GM12878 (cell line): ENCODE data around the gene CCDC28B. TPM values are rescaled to one million over a fixed set of nuclear protein-coding genes. Genes with fewer than 3 reads are reported as not detected.

Experiments used
- ATAC-seq: fragments of 200-7000 bp; cut with Tn5 transposase; 3 replicates; pipeline ENCODE4 v1.9.1; 2020; ENCODE audit warnings: mild to moderate bottlenecking, moderate library complexity
- BruUV-seq: library from RNA; stranded (reverse); fragments of 400-500 nt; replicated peaks from 2 replicates; lab custom pipeline; 2021; lab: Mats Ljungman, UMichigan
- CTCF ChIA-PET: fragments of 300-600 bp; sonication (Branson Sonifier 250); formaldehyde crosslinking; extraction: SDS; loops from one replicate; lab custom pipeline; 2021; ENCODE audit warnings: inconsistent platforms; lab: Yijun Ruan, JAX
- POLR2A ChIA-PET: fragments of 350-600 bp; formaldehyde crosslinking; extraction: SDS; loops from one replicate; lab custom pipeline; 2021; ENCODE audit warnings: inconsistent platforms; lab: Charles Lee
- RAD21 ChIA-PET: fragments of 300-600 bp; sonication (Branson Sonifier 250); formaldehyde crosslinking; loops from one replicate; lab custom pipeline; 2023; ENCODE audit warnings: antibody characterized with exemption; ENCODE audit not compliant: unreplicated experiment; lab: Charles Lee
- SMC1A ChIA-PET: fragments of 300-600 bp; sonication (Branson Sonifier 250); formaldehyde crosslinking; loops from one replicate; lab custom pipeline; 2023; ENCODE audit not compliant: unreplicated experiment, uncharacterized antibody; lab: Charles Lee
- DNase-seq: peaks from one replicate; pipeline ENCODE4 v3.0.0-alpha.2; 2011; ENCODE audit warnings: low read depth, low spot score
- FAIRE-seq: peaks from 3 replicates; lab custom pipeline; 2011; peaks lifted over from hg19 to GRCh38; lab: Jason Lieb, UNC
- H2AFZ ChIP-seq: 2 replicates; pipeline ENCODE4 v1.6.0; 2011; ENCODE audit warnings: low read depth, low read length, control low read depth; ENCODE audit not compliant: control insufficient read depth
- H3K27ac ChIP-seq: 2 replicates; pipeline ENCODE4 v1.5.1; 2011; ENCODE audit warnings: control low read depth; ENCODE audit not compliant: control insufficient read depth, insufficient read depth
- H3K27me3 ChIP-seq, 2 experiments: replicated peaks in 1 of 2; 2 replicates each; pipeline versions ENCODE4 v1.6.0 to v1.6.1; 2011; ENCODE audit warnings: low read length in 1 of 2; ENCODE audit not compliant: control insufficient read depth in 2 of 2, insufficient read depth in 2 of 2
- H3K36me3 ChIP-seq, 2 experiments: 2 replicates each; pipeline ENCODE4 v1.5.1; 2011; ENCODE audit warnings: low read length in 1 of 2; ENCODE audit not compliant: control insufficient read depth in 2 of 2, insufficient read depth in 2 of 2
- H3K4me1 ChIP-seq: 2 replicates; pipeline ENCODE4 v1.6.1; 2011; ENCODE audit warnings: mild to moderate bottlenecking, low read length, moderate library complexity, mixed read lengths; ENCODE audit not compliant: control insufficient read depth, insufficient read depth
- H3K4me2 ChIP-seq: 2 replicates; pipeline ENCODE4 v1.6.0; 2011; ENCODE audit warnings: control low read depth; ENCODE audit not compliant: control insufficient read depth, insufficient read depth
- H3K4me3 ChIP-seq: fragments of 200-600 bp; sonication (generic); 2 replicates; pipeline ENCODE4 v1.5.1; 2016
- H3K79me2 ChIP-seq: 2 replicates; pipeline ENCODE4 v1.6.0; 2011; ENCODE audit warnings: low read length; ENCODE audit not compliant: control insufficient read depth, insufficient read depth
- H3K9ac ChIP-seq: 2 replicates; pipeline ENCODE4 v1.8.0; 2011; ENCODE audit warnings: low read length, control low read depth, mixed read lengths; ENCODE audit not compliant: control insufficient read depth, insufficient read depth
- H3K9me3 ChIP-seq: replicated peaks from 3 replicates; pipeline ENCODE4 v1.5.1; 2011; ENCODE audit warnings: mild to moderate bottlenecking, low read length; ENCODE audit not compliant: control insufficient read depth, insufficient read depth
- H4K20me1 ChIP-seq: 2 replicates; pipeline ENCODE4 v1.6.0; 2011; ENCODE audit not compliant: control insufficient read depth, insufficient read depth
- MTA2 ChIP-seq: fragments of 450-650 bp; IDR thresholded peaks from 2 replicates; pipeline ENCODE4 v1.6.1; 2016; ENCODE audit warnings: low read depth, mild to moderate bottlenecking, moderate library complexity
- NFXL1 ChIP-seq: fragments of 450-650 bp; IDR thresholded peaks from 2 replicates; pipeline ENCODE4 v1.6.1; 2017; ENCODE audit warnings: antibody characterized with exemption, mild to moderate bottlenecking, borderline replicate concordance
- NFYB ChIP-seq: IDR thresholded peaks from 2 replicates; pipeline ENCODE4 v1.6.1; 2011; ENCODE audit warnings: low read depth, mild to moderate bottlenecking, low read length, improper control_type of control experiment, moderate library complexity; ENCODE audit not compliant: insufficient read depth
- RUNX3 ChIP-seq: IDR thresholded peaks from 2 replicates; pipeline ENCODE4 v1.6.1; 2012; ENCODE audit warnings: low read length, inconsistent platforms
- SREBF1 ChIP-seq: IDR thresholded peaks from 2 replicates; pipeline ENCODE4 v1.6.1; 2012; ENCODE audit warnings: mild to moderate bottlenecking, low read length
- STAT1 ChIP-seq: fragments of 450-650 bp; conservative IDR thresholded peaks from 2 replicates; pipeline ENCODE4 v1.6.1; 2014; ENCODE audit warnings: antibody characterized with exemption, mild to moderate bottlenecking
- TAF1 ChIP-seq: IDR thresholded peaks from 2 replicates; pipeline ENCODE4 v1.6.1; 2011; ENCODE audit warnings: mild to moderate bottlenecking, low read depth, low read length, borderline replicate concordance
- YY1 ChIP-seq: IDR thresholded peaks from 2 replicates; pipeline ENCODE4 v1.6.1; 2011; ENCODE audit warnings: low read depth, mild to moderate bottlenecking, low read length
- WGBS: methylation state at CpG from one replicate; pipeline ENCODE4 v1.1.6; 2016; ENCODE audit warnings: low lambda C conversion rate; ENCODE audit not compliant: insufficient replicate concordance, insufficient coverage; ENCODE audit errors: missing lambda C conversion rate; 5-methylcytosine and 5-hydroxymethylcytosine counted together
- in situ Hi-C: fragments of 300-500 bp; cut with MboI; formaldehyde crosslinking; loops from 9 replicates; pipeline ENCODE4 v1.14.3; 2018; ENCODE audit warnings: mixed read lengths
- intact Hi-C: fragments of 100-400 bp; cut with micrococcal nuclease; formaldehyde crosslinking; loops from one replicate; pipeline ENCODE4 v1.14.2; 2022; ENCODE audit not compliant: unreplicated experiment
- polyA plus RNA-seq, 11 experiments: library from polyadenylated mRNA; depleted of rRNA in 4 of 11; unstranded in 6 of 11; stranded (reverse) in 5 of 11; fragments of >200 nt; fragmentation: Nextera tagmentation in 4 of 11; fragmentation: Illumina TruSeq in 1 of 11; extraction: Ambion mirVana in 4 of 11; extraction: Trizol in 1 of 11; gene quantifications; 1 replicate in 1 of 11; 2 replicates in 10 of 11; pipeline versions ENCODE4 v1.2.1 to v1.2.3, GENCODE V29; 2011 to 2016; ENCODE audit warnings: inconsistent platforms in 2 of 11, missing spikeins in 2 of 11, low read depth in 1 of 11
- total RNA-seq, 4 experiments: library from RNA; depleted of rRNA in 3 of 4; stranded (reverse); fragments of >200 nt in 3 of 4; fragmentation: Illumina TruSeq in 1 of 4; extraction: Trizol in 1 of 4; gene quantifications; 2 replicates each; pipeline versions ENCODE4 v1.2.1 to v1.2.3, GENCODE V29; 2013 to 2021
- TF ChIP-seq, protein P1 (sequence below): fragments of 450-650 bp; formaldehyde crosslinking; IDR thresholded peaks from 2 replicates; pipeline ENCODE4 v1.4.0; 2020; ENCODE audit warnings: mild to moderate bottlenecking, moderate library complexity
- TF ChIP-seq, protein P2 (sequence below): fragments of 450-650 bp; IDR thresholded peaks from 2 replicates; pipeline ENCODE4 v1.6.1; 2017; ENCODE audit warnings: borderline replicate concordance

CCDC28B gene
- total and polyA plus RNA-seq, 10 of the 15 experiments (the other 5 are each of a cell fraction or from before 2014, with no cell fraction given) = 10.5 to 135 (median 90.6) TPM

DNA sequence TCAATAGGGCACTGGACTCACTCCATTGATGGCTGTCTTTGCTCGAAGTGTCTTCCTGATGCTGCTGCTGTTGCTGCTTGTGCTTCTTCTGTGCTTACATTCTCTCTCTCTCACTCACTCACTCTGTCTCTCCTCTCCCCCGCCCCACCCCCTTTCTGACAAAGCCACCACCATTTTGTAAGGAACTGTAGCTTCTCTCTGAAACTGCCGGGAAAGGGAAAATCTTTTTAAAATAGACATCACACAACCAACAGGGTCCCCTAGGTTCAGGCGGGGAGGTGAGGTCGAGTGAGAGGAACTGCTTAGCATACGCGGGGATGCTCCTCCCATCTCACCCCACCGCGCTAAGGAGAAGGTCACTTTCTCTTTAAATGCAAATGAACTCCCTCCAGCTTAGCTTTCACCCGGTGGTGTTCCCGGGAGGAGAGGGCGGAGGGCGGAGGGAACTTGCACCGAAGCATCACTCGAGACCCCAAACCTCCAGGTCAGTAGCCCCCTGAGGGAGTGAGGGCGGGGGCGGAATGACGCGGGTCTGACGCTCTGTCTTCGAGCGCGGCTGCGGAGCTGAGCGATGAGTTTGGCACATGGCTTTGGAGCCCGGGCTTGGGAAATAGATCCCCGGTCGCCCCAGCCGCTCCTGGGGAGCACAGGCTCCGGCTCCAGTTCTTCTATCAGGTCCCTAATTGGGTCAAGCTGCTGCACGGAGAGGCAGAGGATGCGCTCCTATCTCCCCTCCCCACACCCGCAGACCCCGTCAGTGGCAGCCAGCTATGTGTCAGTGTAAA lies at the start of gene CCDC28B (continued):
- TF ChIP-seq, protein P1, sequence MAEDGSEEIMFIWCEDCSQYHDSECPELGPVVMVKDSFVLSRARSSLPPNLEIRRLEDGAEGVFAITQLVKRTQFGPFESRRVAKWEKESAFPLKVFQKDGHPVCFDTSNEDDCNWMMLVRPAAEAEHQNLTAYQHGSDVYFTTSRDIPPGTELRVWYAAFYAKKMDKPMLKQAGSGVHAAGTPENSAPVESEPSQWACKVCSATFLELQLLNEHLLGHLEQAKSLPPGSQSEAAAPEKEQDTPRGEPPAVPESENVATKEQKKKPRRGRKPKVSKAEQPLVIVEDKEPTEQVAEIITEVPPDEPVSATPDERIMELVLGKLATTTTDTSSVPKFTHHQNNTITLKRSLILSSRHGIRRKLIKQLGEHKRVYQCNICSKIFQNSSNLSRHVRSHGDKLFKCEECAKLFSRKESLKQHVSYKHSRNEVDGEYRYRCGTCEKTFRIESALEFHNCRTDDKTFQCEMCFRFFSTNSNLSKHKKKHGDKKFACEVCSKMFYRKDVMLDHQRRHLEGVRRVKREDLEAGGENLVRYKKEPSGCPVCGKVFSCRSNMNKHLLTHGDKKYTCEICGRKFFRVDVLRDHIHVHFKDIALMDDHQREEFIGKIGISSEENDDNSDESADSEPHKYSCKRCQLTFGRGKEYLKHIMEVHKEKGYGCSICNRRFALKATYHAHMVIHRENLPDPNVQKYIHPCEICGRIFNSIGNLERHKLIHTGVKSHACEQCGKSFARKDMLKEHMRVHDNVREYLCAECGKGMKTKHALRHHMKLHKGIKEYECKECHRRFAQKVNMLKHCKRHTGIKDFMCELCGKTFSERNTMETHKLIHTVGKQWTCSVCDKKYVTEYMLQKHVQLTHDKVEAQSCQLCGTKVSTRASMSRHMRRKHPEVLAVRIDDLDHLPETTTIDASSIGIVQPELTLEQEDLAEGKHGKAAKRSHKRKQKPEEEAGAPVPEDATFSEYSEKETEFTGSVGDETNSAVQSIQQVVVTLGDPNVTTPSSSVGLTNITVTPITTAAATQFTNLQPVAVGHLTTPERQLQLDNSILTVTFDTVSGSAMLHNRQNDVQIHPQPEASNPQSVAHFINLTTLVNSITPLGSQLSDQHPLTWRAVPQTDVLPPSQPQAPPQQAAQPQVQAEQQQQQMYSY (CRISPR knock-in tag) = no peak
- TF ChIP-seq RUNX3 (no peak), NFXL1 (no peak), SREBF1 (no peak), STAT1 (no peak), YY1 (peak; percentile 70), NFYB (no peak), TAF1 (no peak)

DNA sequence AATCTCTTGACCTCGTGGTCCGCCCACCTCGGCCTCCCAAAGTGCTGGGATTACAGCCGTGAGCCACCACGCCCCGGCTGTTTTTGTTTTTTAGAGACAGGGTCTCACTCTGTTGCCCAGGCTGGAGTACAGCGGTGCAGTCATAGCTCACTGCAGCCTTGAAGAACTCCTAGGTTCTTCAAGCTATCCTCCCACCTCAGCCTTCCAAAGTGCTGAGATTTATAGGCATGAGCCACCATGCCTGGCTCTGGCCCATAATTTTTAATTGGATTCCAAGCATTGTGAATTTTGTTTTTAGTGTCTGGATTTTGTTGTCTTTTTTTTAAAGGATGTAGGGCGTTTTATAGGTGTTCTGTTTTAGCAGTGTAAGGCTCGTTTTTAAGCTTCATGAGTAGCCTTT lies 49.5 kb upstream of the CCDC28B start:
- RAD21 ChIA-PET = no interaction called here
- intact Hi-C loops = no loop called here
- 87% methylated on average over 9 of the region's 9 CpGs for WGBS
- TF ChIP-seq, protein P2, sequence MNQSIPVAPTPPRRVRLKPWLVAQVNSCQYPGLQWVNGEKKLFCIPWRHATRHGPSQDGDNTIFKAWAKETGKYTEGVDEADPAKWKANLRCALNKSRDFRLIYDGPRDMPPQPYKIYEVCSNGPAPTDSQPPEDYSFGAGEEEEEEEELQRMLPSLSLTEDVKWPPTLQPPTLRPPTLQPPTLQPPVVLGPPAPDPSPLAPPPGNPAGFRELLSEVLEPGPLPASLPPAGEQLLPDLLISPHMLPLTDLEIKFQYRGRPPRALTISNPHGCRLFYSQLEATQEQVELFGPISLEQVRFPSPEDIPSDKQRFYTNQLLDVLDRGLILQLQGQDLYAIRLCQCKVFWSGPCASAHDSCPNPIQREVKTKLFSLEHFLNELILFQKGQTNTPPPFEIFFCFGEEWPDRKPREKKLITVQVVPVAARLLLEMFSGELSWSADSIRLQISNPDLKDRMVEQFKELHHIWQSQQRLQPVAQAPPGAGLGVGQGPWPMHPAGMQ = no peak
- no peak for TF ChIP-seq MTA2
- TF ChIP-seq, protein P1 (CRISPR knock-in tag) = no peak

More for the DNA sequence above, 49.5 kb upstream of the CCDC28B start:
- ATAC-seq (no peak), DNase-seq (no peak), FAIRE-seq (no peak)
- H3K4me2 ChIP-seq = no peak overlapping the region
- peaks cover 7% of the 10 kb centered on the region for H3K9me3 ChIP-seq
- peaks cover 1 to 7% of the 10 kb centered on the region in 2 experiments; a peak in 2 of 4 replicates for H3K36me3 ChIP-seq
- no peaks in the 10 kb centered on the region for H3K4me1 ChIP-seq
- H3K4me3 ChIP-seq = no peak overlapping the region
- peaks cover 9% of the 10 kb centered on the region for H3K79me2 ChIP-seq
- no peak overlapping the region for H3K9ac ChIP-seq
- ChIA-PET SMC1A (no interaction called here), POLR2A (interaction anchor here (0.5 to 1.1 kb wide), 2 partner anchors 99 to 877 kb away, joined by 3 to 5 read pairs; no protein-coding TSS in a partner anchor), CTCF (interaction anchor here (0.7 kb wide), 1 partner anchor 250 kb away, joined by 3 read pairs; no protein-coding TSS in a partner anchor)
- no peaks in the 10 kb centered on the region for H3K27me3 ChIP-seq
- no peaks in the 10 kb centered on the region for H4K20me1 ChIP-seq
- H3K27ac ChIP-seq = no peak overlapping the region
- BruUV-seq = no TSS peak
- in situ Hi-C loops = no loop called here
- H2AFZ ChIP-seq = no peak overlapping the region
